ENCODE results near the gene TAPBP. TPM values are rescaled to one million over a fixed set of nuclear protein-coding genes. Genes with fewer than 3 reads are reported as not detected.
"Not testable (repeated sequence)": the region's sequence is repeated elsewhere in the genome, so short reads cannot be mapped to it uniquely, and the experiment has no call there.

The TAPBP gene
- total RNA-seq, 4 donors from 2014 or later: 68.1 to 101 (median 77.0) TPM

GRCh38 chr6:33278810-33279209, 35.1 kb downstream of the TAPBP start:
- 82 to 93% methylated on average over 3 of the region's 3 CpGs for WGBS, 2 donors
- no peak for DNase-seq
- no peak overlapping the region for H3K4me3 ChIP-seq
- TF ChIP-seq POLR2A (IDR thresholded peaks at IDR 0.05) (no peak), CTCF (IDR thresholded peaks at IDR 0.05) (no peak)
- H3K36me3 ChIP-seq: peaks cover 7 to 87% (median 32%) of the 10 kb centered on the region in 3 donors
- no peaks in the 10 kb centered on the region for H3K27me3 ChIP-seq
- H3K4me1 ChIP-seq: peaks cover 15 to 62% (median 38%) of the 10 kb centered on the region in 3 donors
- H3K9me3 ChIP-seq: no peaks in the 10 kb centered on the region
- intact Hi-C loops (cut with DNase I): no loop called here
- H3K27ac ChIP-seq: peak overlapping the region; percentile 6 to 98 (median 96)

GRCh38 chr6:33278392-33278741, 35.5 kb downstream of the TAPBP start:
- WGBS, 2 donors: 71% methylated on average over 4 of the region's 9 CpGs; no CpG with 5 or more reads in 1 of the 2 donors
- peak overlapping the region; percentile 94 to 98 (median 97) for H3K27ac ChIP-seq
- no peak for DNase-seq
- H3K4me1 ChIP-seq: peaks cover 15 to 66% (median 42%) of the 10 kb centered on the region in 3 donors
- TF ChIP-seq CTCF (IDR thresholded peaks at IDR 0.05) (no peak), POLR2A (IDR thresholded peaks at IDR 0.05) (no peak)
- H3K27me3 ChIP-seq: no peaks in the 10 kb centered on the region
- no peaks in the 10 kb centered on the region for H3K9me3 ChIP-seq
- peak overlapping the region in 3 of 4 donors; percentile 65 to 87 (median 75) for H3K4me3 ChIP-seq
- intact Hi-C loops (cut with DNase I): no loop called here
- peaks cover 7 to 87% (median 32%) of the 10 kb centered on the region in 3 donors for H3K36me3 ChIP-seq

GRCh38 chr6:33277663-33278391, 36.1 kb downstream of the TAPBP start:
- peak overlapping the region; percentile 94 to 98 (median 97) for H3K27ac ChIP-seq
- no peaks in the 10 kb centered on the region for H3K9me3 ChIP-seq
- no peak for DNase-seq
- TF ChIP-seq POLR2A (IDR thresholded peaks at IDR 0.05) (no peak), CTCF (IDR thresholded peaks at IDR 0.05) (no peak)
- H3K4me1 ChIP-seq: peaks cover 17 to 72% (median 47%) of the 10 kb centered on the region in 3 donors
- peaks cover 7 to 86% (median 32%) of the 10 kb centered on the region in 3 donors for H3K36me3 ChIP-seq
- intact Hi-C loops (cut with DNase I): no loop called here
- WGBS, 2 donors: 27 to 36% methylated on average over 7 to 10 of the region's 39 CpGs
- H3K27me3 ChIP-seq: no peaks in the 10 kb centered on the region
- H3K4me3 ChIP-seq: peak overlapping the region; percentile 46 to 87 (median 70)

GRCh38 chr6:33276864-33277662, 36.8 kb downstream of the TAPBP start, which contains the start of gene B3GALT4:
Gene B3GALT4 (plus strand): TSS chr6:33277123. CDS start chr6:33277420, 297 bp downstream.
- no peaks in the 10 kb centered on the region for H3K9me3 ChIP-seq
- H3K27me3 ChIP-seq: no peaks in the 10 kb centered on the region
- H3K36me3 ChIP-seq: peaks cover 7 to 79% (median 29%) of the 10 kb centered on the region in 3 donors
- peak in 3 of 4 donors; percentile 58 to 91 (median 68) for TF ChIP-seq POLR2A (IDR thresholded peaks at IDR 0.05)
- TF ChIP-seq CTCF (IDR thresholded peaks at IDR 0.05): peak in 5 of 6 experiments; percentile 37 to 70 (median 55)
- peaks cover 23 to 79% (median 51%) of the 10 kb centered on the region in 3 donors for H3K4me1 ChIP-seq
- 1% methylated on average over 18 to 32 of the region's 80 CpGs for WGBS, 2 donors
- intact Hi-C loops (cut with DNase I): no loop called here
- no peak for DNase-seq
- H3K27ac ChIP-seq: peak within 1 kb of the TSS; percentile 94 to 98 (median 97)
- peak within 1 kb of the TSS; percentile 46 to 87 (median 70) for H3K4me3 ChIP-seq

GRCh38 chr6:33276581-33276863, 37.4 kb downstream of the TAPBP start:
- DNase-seq: no peak
- H3K36me3 ChIP-seq: peaks cover 7 to 73% (median 29%) of the 10 kb centered on the region in 3 donors
- no peaks in the 10 kb centered on the region for H3K9me3 ChIP-seq
- no peaks in the 10 kb centered on the region for H3K27me3 ChIP-seq
- peaks cover 23 to 79% (median 51%) of the 10 kb centered on the region in 3 donors for H3K4me1 ChIP-seq
- intact Hi-C loops (cut with DNase I): no loop called here
- peak overlapping the region; percentile 46 to 87 (median 70) for H3K4me3 ChIP-seq
- peak overlapping the region; percentile 94 to 98 (median 97) for H3K27ac ChIP-seq
- TF ChIP-seq CTCF (IDR thresholded peaks at IDR 0.05): no peak

- H3K27me3 ChIP-seq; DNase-seq; H3K9me3 ChIP-seq; intact Hi-C loops (cut with DNase I): not testable (repeated sequence)
- peaks cover 23 to 81% (median 52%) of the 10 kb centered on the region in 3 donors for H3K4me1 ChIP-seq
- peak overlapping the region in 3 of 4 donors; percentile 65 to 87 (median 75) for H3K4me3 ChIP-seq
- H3K27ac ChIP-seq: peak overlapping the region; percentile 94 to 98 (median 97)
- peaks cover 7 to 68% (median 29%) of the 10 kb centered on the region in 3 donors for H3K36me3 ChIP-seq
- WGBS, 2 donors: 56 to 64% methylated on average over 15 to 16 of the region's 16 CpGs
Observed at GRCh38 chr6:33275795-33276580, 37.9 kb downstream of the TAPBP start.
